ENCODE data around the gene FLT3LG. TPM values are rescaled to one million over a fixed set of nuclear protein-coding genes. Genes with fewer than 3 reads are reported as not detected.

Gene FLT3LG
- total and polyA plus RNA-seq, 9 of the 15 experiments (the other 6 are each of a cell fraction or from before 2014, with no cell fraction given), result 0.31 to 6.4 (median 1.1) TPM

GRCh38 chr19:49492573-49493405 lies 18.8 kb downstream of the FLT3LG start (continued):
- TF ChIP-seq, protein P1, sequence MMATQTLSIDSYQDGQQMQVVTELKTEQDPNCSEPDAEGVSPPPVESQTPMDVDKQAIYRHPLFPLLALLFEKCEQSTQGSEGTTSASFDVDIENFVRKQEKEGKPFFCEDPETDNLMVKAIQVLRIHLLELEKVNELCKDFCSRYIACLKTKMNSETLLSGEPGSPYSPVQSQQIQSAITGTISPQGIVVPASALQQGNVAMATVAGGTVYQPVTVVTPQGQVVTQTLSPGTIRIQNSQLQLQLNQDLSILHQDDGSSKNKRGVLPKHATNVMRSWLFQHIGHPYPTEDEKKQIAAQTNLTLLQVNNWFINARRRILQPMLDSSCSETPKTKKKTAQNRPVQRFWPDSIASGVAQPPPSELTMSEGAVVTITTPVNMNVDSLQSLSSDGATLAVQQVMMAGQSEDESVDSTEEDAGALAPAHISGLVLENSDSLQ (IDR thresholded peaks at IDR 0.05), result no peak
- TF ChIP-seq ETV1 (tag; conservative IDR thresholded peaks at IDR 0.05; ENCODE audit: low read depth) (no peak), ZNF75A (CRISPR knock-in tag; IDR thresholded peaks at IDR 0.05) (peak; percentile 10; the same call in 1 of the 2 replicates), ZNF354B (CRISPR knock-in tag; IDR thresholded peaks at IDR 0.05) (no peak), ZNF280A (IDR thresholded peaks at IDR 0.05; ENCODE audit: low read depth, partially characterized antibody) (no peak), HNRNPLL (IDR thresholded peaks at IDR 0.05; ENCODE audit: low read depth, low read length, poor library complexity, severe bottlenecking) (no peak), GATA2 (CRISPR knock-in tag; IDR thresholded peaks at IDR 0.05) (no peak), TARDBP (IDR thresholded peaks at IDR 0.05) (no peak), DACH1 (IDR thresholded peaks at IDR 0.05; ENCODE audit: partially characterized antibody) (no peak), ZNF121 (CRISPR knock-in tag; conservative IDR thresholded peaks at IDR 0.05) (no peak), ZNF518B (CRISPR knock-in tag; IDR thresholded peaks at IDR 0.05) (no peak), HNRNPK (IDR thresholded peaks at IDR 0.05; ENCODE audit: low read depth, low read length, poor library complexity, severe bottlenecking) (no peak), ZNF212 (CRISPR knock-in tag; IDR thresholded peaks at IDR 0.05) (no peak)
- TF ChIP-seq, protein P2, sequence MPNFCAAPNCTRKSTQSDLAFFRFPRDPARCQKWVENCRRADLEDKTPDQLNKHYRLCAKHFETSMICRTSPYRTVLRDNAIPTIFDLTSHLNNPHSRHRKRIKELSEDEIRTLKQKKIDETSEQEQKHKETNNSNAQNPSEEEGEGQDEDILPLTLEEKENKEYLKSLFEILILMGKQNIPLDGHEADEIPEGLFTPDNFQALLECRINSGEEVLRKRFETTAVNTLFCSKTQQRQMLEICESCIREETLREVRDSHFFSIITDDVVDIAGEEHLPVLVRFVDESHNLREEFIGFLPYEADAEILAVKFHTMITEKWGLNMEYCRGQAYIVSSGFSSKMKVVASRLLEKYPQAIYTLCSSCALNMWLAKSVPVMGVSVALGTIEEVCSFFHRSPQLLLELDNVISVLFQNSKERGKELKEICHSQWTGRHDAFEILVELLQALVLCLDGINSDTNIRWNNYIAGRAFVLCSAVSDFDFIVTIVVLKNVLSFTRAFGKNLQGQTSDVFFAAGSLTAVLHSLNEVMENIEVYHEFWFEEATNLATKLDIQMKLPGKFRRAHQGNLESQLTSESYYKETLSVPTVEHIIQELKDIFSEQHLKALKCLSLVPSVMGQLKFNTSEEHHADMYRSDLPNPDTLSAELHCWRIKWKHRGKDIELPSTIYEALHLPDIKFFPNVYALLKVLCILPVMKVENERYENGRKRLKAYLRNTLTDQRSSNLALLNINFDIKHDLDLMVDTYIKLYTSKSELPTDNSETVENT (CRISPR knock-in tag; IDR thresholded peaks at IDR 0.05), result no peak
- TF ChIP-seq, protein P3, sequence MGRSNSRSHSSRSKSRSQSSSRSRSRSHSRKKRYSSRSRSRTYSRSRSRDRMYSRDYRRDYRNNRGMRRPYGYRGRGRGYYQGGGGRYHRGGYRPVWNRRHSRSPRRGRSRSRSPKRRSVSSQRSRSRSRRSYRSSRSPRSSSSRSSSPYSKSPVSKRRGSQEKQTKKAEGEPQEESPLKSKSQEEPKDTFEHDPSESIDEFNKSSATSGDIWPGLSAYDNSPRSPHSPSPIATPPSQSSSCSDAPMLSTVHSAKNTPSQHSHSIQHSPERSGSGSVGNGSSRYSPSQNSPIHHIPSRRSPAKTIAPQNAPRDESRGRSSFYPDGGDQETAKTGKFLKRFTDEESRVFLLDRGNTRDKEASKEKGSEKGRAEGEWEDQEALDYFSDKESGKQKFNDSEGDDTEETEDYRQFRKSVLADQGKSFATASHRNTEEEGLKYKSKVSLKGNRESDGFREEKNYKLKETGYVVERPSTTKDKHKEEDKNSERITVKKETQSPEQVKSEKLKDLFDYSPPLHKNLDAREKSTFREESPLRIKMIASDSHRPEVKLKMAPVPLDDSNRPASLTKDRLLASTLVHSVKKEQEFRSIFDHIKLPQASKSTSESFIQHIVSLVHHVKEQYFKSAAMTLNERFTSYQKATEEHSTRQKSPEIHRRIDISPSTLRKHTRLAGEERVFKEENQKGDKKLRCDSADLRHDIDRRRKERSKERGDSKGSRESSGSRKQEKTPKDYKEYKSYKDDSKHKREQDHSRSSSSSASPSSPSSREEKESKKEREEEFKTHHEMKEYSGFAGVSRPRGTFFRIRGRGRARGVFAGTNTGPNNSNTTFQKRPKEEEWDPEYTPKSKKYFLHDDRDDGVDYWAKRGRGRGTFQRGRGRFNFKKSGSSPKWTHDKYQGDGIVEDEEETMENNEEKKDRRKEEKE (IDR thresholded peaks at IDR 0.05; ENCODE audit: borderline replicate concordance in 1 of 2, control insufficient read depth in 1 of 2, low read depth in 2 of 2, low read length in 1 of 2), result peak; percentile 31 to 75; a peak in 1 of 4 replicates
